ENCODE data around the gene PRF1.

GRCh38 chr10:70568113-70568512 lies 34.4 kb downstream of the PRF1 start:
- TF ChIP-seq CTCF (IDR thresholded peaks at IDR 0.05) (no peak), POLR2A (IDR thresholded peaks at IDR 0.05) (no peak), EP300 (IDR thresholded peaks at IDR 0.05) (no peak), POLR2AphosphoS5 (IDR thresholded peaks at IDR 0.05) (no peak)
